ENCODE results near the gene TNP1. TPM values are rescaled to one million over a fixed set of nuclear protein-coding genes. Genes with fewer than 3 reads are reported as not detected.

TNP1 gene
- total and polyA plus RNA-seq, 2 experiments from 2014 or later = not detected

DNA sequence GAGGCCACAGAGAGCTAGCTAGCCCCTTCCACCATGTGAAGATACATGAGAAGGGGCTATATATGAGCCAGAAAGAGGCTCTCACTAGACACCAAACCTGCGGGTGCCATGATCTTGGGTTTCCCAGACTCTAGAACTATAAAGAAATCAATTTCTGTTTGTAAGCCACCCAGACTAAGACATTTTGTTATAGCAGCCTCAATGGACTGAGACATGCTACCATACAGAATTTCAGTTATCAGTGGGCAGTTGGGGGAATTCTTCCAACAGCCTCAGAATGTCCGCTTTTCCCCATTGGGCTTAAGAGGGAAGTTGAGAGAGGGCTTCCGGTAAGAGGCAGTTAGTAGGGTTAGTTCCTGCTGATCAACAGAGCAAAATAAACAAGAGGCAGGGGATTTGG is 39.2 kb downstream of the TNP1 start:
- no peaks in the 10 kb centered on the region for H3F3A ChIP-seq (replicated peaks; ENCODE audit: low read depth)
- H3K79me2 ChIP-seq (replicated peaks; ENCODE audit: insufficient read depth) = no peaks in the 10 kb centered on the region
- ATAC-seq (no peak), DNase-seq (ENCODE audit: low spot score) (no peak)
- no peak overlapping the region for H3K4me2 ChIP-seq
- no peaks in the 10 kb centered on the region for H4K20me1 ChIP-seq (replicated peaks; ENCODE audit: insufficient read depth)
- TF ChIP-seq EZH2 (IDR thresholded peaks at IDR 0.05; ENCODE audit: low read depth, unreplicated experiment) (no peak), NANOG (IDR thresholded peaks at IDR 0.05; ENCODE audit: borderline replicate concordance) (no peak), EZH2phosphoT487 (IDR thresholded peaks at IDR 0.05; ENCODE audit: unreplicated experiment) (no peak), ZNF114 (CRISPR knock-in tag; IDR thresholded peaks at IDR 0.05) (no peak), POLR2AphosphoS5 (IDR thresholded peaks at IDR 0.05; ENCODE audit: low read depth) (no peak), ZNF462 (CRISPR knock-in tag; IDR thresholded peaks at IDR 0.05) (no peak), JUNB (IDR thresholded peaks at IDR 0.05; ENCODE audit: unreplicated experiment) (no peak), CREB1 (CRISPR knock-in tag; IDR thresholded peaks at IDR 0.05; ENCODE audit: low read depth) (no peak), ZNF331 (CRISPR knock-in tag; IDR thresholded peaks at IDR 0.05; ENCODE audit: low read depth) (no peak), STAT1 (IDR thresholded peaks at IDR 0.05; ENCODE audit: unreplicated experiment) (no peak)
- TF ChIP-seq, protein P1, sequence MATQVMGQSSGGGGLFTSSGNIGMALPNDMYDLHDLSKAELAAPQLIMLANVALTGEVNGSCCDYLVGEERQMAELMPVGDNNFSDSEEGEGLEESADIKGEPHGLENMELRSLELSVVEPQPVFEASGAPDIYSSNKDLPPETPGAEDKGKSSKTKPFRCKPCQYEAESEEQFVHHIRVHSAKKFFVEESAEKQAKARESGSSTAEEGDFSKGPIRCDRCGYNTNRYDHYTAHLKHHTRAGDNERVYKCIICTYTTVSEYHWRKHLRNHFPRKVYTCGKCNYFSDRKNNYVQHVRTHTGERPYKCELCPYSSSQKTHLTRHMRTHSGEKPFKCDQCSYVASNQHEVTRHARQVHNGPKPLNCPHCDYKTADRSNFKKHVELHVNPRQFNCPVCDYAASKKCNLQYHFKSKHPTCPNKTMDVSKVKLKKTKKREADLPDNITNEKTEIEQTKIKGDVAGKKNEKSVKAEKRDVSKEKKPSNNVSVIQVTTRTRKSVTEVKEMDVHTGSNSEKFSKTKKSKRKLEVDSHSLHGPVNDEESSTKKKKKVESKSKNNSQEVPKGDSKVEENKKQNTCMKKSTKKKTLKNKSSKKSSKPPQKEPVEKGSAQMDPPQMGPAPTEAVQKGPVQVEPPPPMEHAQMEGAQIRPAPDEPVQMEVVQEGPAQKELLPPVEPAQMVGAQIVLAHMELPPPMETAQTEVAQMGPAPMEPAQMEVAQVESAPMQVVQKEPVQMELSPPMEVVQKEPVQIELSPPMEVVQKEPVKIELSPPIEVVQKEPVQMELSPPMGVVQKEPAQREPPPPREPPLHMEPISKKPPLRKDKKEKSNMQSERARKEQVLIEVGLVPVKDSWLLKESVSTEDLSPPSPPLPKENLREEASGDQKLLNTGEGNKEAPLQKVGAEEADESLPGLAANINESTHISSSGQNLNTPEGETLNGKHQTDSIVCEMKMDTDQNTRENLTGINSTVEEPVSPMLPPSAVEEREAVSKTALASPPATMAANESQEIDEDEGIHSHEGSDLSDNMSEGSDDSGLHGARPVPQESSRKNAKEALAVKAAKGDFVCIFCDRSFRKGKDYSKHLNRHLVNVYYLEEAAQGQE (IDR thresholded peaks at IDR 0.05; ENCODE audit: unreplicated experiment) = no peak
- TF ChIP-seq, protein P2, sequence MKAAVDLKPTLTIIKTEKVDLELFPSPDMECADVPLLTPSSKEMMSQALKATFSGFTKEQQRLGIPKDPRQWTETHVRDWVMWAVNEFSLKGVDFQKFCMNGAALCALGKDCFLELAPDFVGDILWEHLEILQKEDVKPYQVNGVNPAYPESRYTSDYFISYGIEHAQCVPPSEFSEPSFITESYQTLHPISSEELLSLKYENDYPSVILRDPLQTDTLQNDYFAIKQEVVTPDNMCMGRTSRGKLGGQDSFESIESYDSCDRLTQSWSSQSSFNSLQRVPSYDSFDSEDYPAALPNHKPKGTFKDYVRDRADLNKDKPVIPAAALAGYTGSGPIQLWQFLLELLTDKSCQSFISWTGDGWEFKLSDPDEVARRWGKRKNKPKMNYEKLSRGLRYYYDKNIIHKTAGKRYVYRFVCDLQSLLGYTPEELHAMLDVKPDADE (IDR thresholded peaks at IDR 0.05) = no peak
- TF ChIP-seq, protein P3, sequence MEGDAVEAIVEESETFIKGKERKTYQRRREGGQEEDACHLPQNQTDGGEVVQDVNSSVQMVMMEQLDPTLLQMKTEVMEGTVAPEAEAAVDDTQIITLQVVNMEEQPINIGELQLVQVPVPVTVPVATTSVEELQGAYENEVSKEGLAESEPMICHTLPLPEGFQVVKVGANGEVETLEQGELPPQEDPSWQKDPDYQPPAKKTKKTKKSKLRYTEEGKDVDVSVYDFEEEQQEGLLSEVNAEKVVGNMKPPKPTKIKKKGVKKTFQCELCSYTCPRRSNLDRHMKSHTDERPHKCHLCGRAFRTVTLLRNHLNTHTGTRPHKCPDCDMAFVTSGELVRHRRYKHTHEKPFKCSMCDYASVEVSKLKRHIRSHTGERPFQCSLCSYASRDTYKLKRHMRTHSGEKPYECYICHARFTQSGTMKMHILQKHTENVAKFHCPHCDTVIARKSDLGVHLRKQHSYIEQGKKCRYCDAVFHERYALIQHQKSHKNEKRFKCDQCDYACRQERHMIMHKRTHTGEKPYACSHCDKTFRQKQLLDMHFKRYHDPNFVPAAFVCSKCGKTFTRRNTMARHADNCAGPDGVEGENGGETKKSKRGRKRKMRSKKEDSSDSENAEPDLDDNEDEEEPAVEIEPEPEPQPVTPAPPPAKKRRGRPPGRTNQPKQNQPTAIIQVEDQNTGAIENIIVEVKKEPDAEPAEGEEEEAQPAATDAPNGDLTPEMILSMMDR (conservative IDR thresholded peaks at IDR 0.05; ENCODE audit: low read depth in 2 of 2) = no peak
- H2AFZ ChIP-seq = no peak overlapping the region
- Mint-ChIP-seq H3K36me3 (ENCODE audit: low read depth) (no peaks in the 10 kb centered on the region), H3K27ac (no peak overlapping the region), H3K4me1 (no peaks in the 10 kb centered on the region), H3K27me3 (ENCODE audit: insufficient read depth, low read depth, poor library complexity) (peaks cover 3% of the 10 kb centered on the region), H3K4me3 (no peak overlapping the region), H3K9me3 (no peaks in the 10 kb centered on the region)
- no peak overlapping the region for H3K27ac ChIP-seq (ENCODE audit: low read depth)
- H3K36me3 ChIP-seq (ENCODE audit: insufficient read depth) = no peaks in the 10 kb centered on the region
- H3K4me1 ChIP-seq (ENCODE audit: insufficient read depth) = no peaks in the 10 kb centered on the region
- no peak overlapping the region for H3K4me3 ChIP-seq
- no peaks in the 10 kb centered on the region for H3K27me3 ChIP-seq (ENCODE audit: insufficient read depth)
- peaks cover 15% of the 10 kb centered on the region; the same call in 1 of the 2 replicates for H3K9me2 ChIP-seq (ENCODE audit: insufficient read depth)
